ENCODE measurements around the gene POLR2A. TPM values are rescaled to one million over a fixed set of nuclear protein-coding genes. Genes with fewer than 3 reads are reported as not detected.
A peak's percentile ranks its signal among the peaks of the same experiment; 100 is the strongest.

POLR2A gene
- total and polyA plus RNA-seq, 12 donors = 8.4 to 61.7 (median 48.4) TPM

DNA sequence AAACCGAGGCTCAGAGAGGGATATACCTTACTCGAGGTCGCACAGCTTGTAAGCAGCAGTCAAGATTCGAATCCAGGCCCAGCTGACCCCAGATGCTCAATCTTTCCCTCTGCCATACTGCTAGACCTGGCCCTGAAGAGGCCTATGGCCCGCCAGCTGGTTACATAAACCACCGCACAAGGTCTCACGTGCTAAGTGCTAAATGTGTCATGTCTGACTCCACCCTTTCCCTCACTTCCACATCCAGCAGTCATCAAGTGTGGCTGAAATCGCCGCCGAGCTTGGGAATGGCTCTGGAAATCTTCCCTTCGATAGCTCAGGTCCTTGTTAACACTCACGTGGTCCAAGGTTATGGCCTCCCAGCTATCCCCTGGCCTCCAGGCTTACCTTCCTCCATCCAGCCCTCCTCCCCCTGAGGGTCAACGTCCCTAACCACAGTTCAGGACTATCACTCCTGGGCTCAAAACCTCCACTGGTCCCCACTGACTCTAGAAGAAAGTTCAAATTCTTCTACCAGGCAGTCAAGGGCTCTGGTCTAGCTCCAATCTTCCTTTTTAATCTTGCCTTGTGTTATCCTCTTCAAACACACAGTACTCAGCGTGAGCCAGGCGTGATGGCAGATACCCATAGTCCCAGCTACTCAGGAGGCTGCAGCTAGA lies 8.3 kb upstream of the POLR2A start:
- Histone ChIP-seq H3K9me3 (no peaks in the 10 kb centered on the region), H3K4me3 (peak overlapping the region in 1 of 10 donors; percentile 67), H3K27ac (peak overlapping the region; percentile 41 to 100 (median 100)), H3K27me3 (no peaks in the 10 kb centered on the region), H3K4me1 (peaks cover 28 to 84% (median 59%) of the 10 kb centered on the region in 9 donors), H3K36me3 (peaks cover 0 to 12% (median 0%) of the 10 kb centered on the region in 9 donors)
- TF ChIP-seq, protein P1, sequence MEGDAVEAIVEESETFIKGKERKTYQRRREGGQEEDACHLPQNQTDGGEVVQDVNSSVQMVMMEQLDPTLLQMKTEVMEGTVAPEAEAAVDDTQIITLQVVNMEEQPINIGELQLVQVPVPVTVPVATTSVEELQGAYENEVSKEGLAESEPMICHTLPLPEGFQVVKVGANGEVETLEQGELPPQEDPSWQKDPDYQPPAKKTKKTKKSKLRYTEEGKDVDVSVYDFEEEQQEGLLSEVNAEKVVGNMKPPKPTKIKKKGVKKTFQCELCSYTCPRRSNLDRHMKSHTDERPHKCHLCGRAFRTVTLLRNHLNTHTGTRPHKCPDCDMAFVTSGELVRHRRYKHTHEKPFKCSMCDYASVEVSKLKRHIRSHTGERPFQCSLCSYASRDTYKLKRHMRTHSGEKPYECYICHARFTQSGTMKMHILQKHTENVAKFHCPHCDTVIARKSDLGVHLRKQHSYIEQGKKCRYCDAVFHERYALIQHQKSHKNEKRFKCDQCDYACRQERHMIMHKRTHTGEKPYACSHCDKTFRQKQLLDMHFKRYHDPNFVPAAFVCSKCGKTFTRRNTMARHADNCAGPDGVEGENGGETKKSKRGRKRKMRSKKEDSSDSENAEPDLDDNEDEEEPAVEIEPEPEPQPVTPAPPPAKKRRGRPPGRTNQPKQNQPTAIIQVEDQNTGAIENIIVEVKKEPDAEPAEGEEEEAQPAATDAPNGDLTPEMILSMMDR (IDR thresholded peaks at IDR 0.05) = no peak
- DNase-seq (peak; percentile 42 to 71), ATAC-seq (peak; percentile 21 to 72 (median 52))
- WGBS, 2 donors = 38 to 44% methylated on average over 15 of the region's 15 CpGs
- intact Hi-C loops (cut with DNase I) = loop anchor here in 7 of 10 donors (2.0 to 5.0 kb wide), 5 partner anchors 34 to 211 kb away; partner anchors contain the start of genes FGF11 (in 4 of the 7), TMEM102 (in 3 of the 7), KCTD11 (in 1 of the 7) and TP53 (in 1 of the 7)

DNA sequence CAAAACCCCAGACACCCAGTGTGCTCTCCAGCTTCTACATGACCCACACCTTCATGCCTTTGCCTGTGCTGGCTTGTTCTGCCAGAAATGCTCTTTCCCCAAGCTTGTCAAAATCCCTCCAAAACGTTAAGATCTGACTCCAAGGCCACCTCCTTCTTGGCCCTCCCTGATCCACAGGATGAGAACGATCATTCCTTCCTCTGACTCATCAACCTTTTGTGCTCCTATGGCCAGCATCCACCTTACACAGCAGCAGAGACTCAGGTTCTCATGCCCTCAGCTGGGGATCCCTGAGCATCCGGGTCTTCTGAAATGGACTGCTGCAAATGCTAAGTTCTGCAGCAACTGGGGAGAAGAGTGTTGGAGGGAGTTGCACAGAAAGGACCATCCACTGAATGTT lies 7.7 kb upstream of the POLR2A start:
- H3K4me1 ChIP-seq = peaks cover 28 to 82% (median 59%) of the 10 kb centered on the region in 9 donors
- DNase-seq = no peak
- no peaks in the 10 kb centered on the region for H3K9me3 ChIP-seq
- H3K27ac ChIP-seq = peak overlapping the region in 9 of 10 donors; percentile 41 to 100 (median 100)
- no peak for ATAC-seq
- intact Hi-C loops (cut with DNase I) = loop anchor here in 7 of 10 donors (2.0 to 5.0 kb wide), 5 partner anchors 34 to 211 kb away; partner anchors contain the start of genes FGF11 (in 4 of the 7), TMEM102 (in 3 of the 7), KCTD11 (in 1 of the 7) and TP53 (in 1 of the 7)
- WGBS, 2 donors = 28 to 33% methylated on average over 3 of the region's 3 CpGs
- TF ChIP-seq, protein P1 (IDR thresholded peaks at IDR 0.05) = no peak
- peaks cover 0 to 12% (median 0%) of the 10 kb centered on the region in 9 donors for H3K36me3 ChIP-seq
- no peaks in the 10 kb centered on the region for H3K27me3 ChIP-seq
- H3K4me3 ChIP-seq = peak overlapping the region in 2 of 10 donors; percentile 67 to 98

GRCh38 chr17:7476951-7477350 lies 7.2 kb upstream of the POLR2A start:
- ATAC-seq = no peak
- intact Hi-C loops (cut with DNase I) = loop anchor here in 7 of 10 donors (2.0 to 5.0 kb wide), 5 partner anchors 35 to 210 kb away; partner anchors contain the start of genes FGF11 (in 4 of the 7), TMEM102 (in 3 of the 7), KCTD11 (in 1 of the 7) and TP53 (in 1 of the 7)
- H3K4me3 ChIP-seq = peak overlapping the region in 7 of 10 donors; percentile 67 to 98 (median 97)

More at GRCh38 chr17:7476951-7477350, 7.2 kb upstream of the POLR2A start:
- Histone ChIP-seq H3K36me3 (peaks cover 0 to 12% (median 0%) of the 10 kb centered on the region in 9 donors), H3K27me3 (no peaks in the 10 kb centered on the region), H3K27ac (peak overlapping the region in 9 of 10 donors; percentile 99 to 100 (median 100)), H3K4me1 (peaks cover 28 to 80% (median 58%) of the 10 kb centered on the region in 9 donors), H3K9me3 (no peaks in the 10 kb centered on the region)
- TF ChIP-seq, protein P1 (IDR thresholded peaks at IDR 0.05) = no peak
- no peak for DNase-seq
- WGBS, 2 donors = 83 to 86% methylated on average over 5 of the region's 5 CpGs
